H9 (cell line): ENCODE measurements around the gene NRP2. TPM values are rescaled to one million over a fixed set of nuclear protein-coding genes. Genes with fewer than 3 reads are reported as not detected.
A peak's percentile ranks its signal among the peaks of the same experiment; 100 is the strongest.

Experiments
- DNase-seq: peaks from one replicate; pipeline ENCODE4 v3.0.0-alpha.2; 2017
- H2AFZ ChIP-seq: one replicate; pipeline ENCODE4 v1.6.1; 2013; ENCODE audit warnings: mild to moderate bottlenecking, low read length, control low read depth, moderate library complexity
- H2AK5ac ChIP-seq: 2 replicates; pipeline ENCODE4 v1.6.1; 2013; ENCODE audit warnings: low read length, control low read depth, mixed read lengths; ENCODE audit not compliant: insufficient read length
- H2BK120ac ChIP-seq: one replicate; pipeline ENCODE4 v1.6.1; 2013; ENCODE audit warnings: low read depth, mild to moderate bottlenecking, low read length, control low read depth, inconsistent platforms; ENCODE audit not compliant: poor library complexity, severe bottlenecking
- H2BK12ac ChIP-seq: 2 replicates; pipeline ENCODE4 v1.6.1; 2013; ENCODE audit warnings: low read length, control low read depth, mixed read lengths, low read depth; ENCODE audit not compliant: insufficient read length
- H2BK15ac ChIP-seq: 2 replicates; pipeline ENCODE4 v1.6.1; 2013; ENCODE audit warnings: low read depth, low read length, control low read depth
- H2BK20ac ChIP-seq: one replicate; pipeline ENCODE4 v1.6.1; 2013; ENCODE audit warnings: low read depth, mild to moderate bottlenecking, low read length, control low read depth, inconsistent platforms; ENCODE audit not compliant: poor library complexity, severe bottlenecking
- H2BK5ac ChIP-seq: 2 replicates; pipeline ENCODE4 v1.6.1; 2013; ENCODE audit warnings: low read length, control low read depth, mixed read lengths; ENCODE audit not compliant: insufficient read length
- H3K14ac ChIP-seq: 2 replicates; pipeline ENCODE4 v1.6.1; 2013; ENCODE audit warnings: low read length, control low read depth; ENCODE audit not compliant: insufficient read depth
- H3K18ac ChIP-seq: 2 replicates; pipeline ENCODE4 v1.6.1; 2013; ENCODE audit warnings: low read depth, mild to moderate bottlenecking, mixed read lengths, low read length, control low read depth; ENCODE audit not compliant: insufficient read length
- H3K23ac ChIP-seq: 2 replicates; pipeline ENCODE4 v1.6.1; 2013; ENCODE audit warnings: low read length, control low read depth, mixed read lengths, low read depth; ENCODE audit not compliant: insufficient read length
- H3K23me2 ChIP-seq: 2 replicates; pipeline ENCODE4 v1.6.1; 2013; ENCODE audit warnings: low read depth, mild to moderate bottlenecking, mixed read lengths, low read length, control low read depth; ENCODE audit not compliant: insufficient read length, poor library complexity, severe bottlenecking
- H3K27ac ChIP-seq: 2 replicates; pipeline ENCODE4 v1.5.1; 2013; ENCODE audit warnings: low read length, control low read depth, mixed read lengths, low read depth; ENCODE audit not compliant: insufficient read length
- H3K27me3 ChIP-seq: 2 replicates; pipeline ENCODE4 v1.6.1; 2013; ENCODE audit warnings: low read length, control low read depth, inconsistent platforms; ENCODE audit not compliant: insufficient read depth
- H3K4ac ChIP-seq: 2 replicates; pipeline ENCODE4 v1.6.1; 2013; ENCODE audit warnings: low read depth, mild to moderate bottlenecking, control low read depth, inconsistent platforms, low read length, moderate library complexity
- H3K4me1 ChIP-seq: 2 replicates; pipeline ENCODE4 v1.6.1; 2013; ENCODE audit warnings: low read length, control low read depth, inconsistent platforms; ENCODE audit not compliant: insufficient read depth
- H3K4me2 ChIP-seq: 2 replicates; pipeline ENCODE4 v1.6.1; 2013; ENCODE audit warnings: low read length, control low read depth, mixed read lengths; ENCODE audit not compliant: insufficient read length, insufficient read depth
- H3K56ac ChIP-seq: 2 replicates; pipeline ENCODE4 v1.6.1; 2013; ENCODE audit warnings: low read depth, mild to moderate bottlenecking, mixed read lengths, low read length, control low read depth; ENCODE audit not compliant: insufficient read length
- H3K79me1 ChIP-seq: 2 replicates; pipeline ENCODE4 v1.6.1; 2013; ENCODE audit warnings: low read depth, mild to moderate bottlenecking, moderate library complexity, low read length, control low read depth, inconsistent platforms; ENCODE audit not compliant: insufficient read depth, poor library complexity, severe bottlenecking
- H3K79me2 ChIP-seq: 2 replicates; pipeline ENCODE4 v1.6.1; 2013; ENCODE audit warnings: low read length, control low read depth, inconsistent platforms; ENCODE audit not compliant: insufficient read depth
- H3K9ac ChIP-seq: 2 replicates; pipeline ENCODE4 v1.6.1; 2013; ENCODE audit warnings: low read length, control low read depth, mixed read lengths; ENCODE audit not compliant: insufficient read length; ENCODE audit errors: extremely low read depth
- H3K9me3 ChIP-seq: one replicate; pipeline ENCODE4 v1.6.1; 2013; ENCODE audit warnings: low read depth, low read length, inconsistent platforms; ENCODE audit not compliant: control insufficient read depth
- H3T11ph ChIP-seq: one replicate; pipeline ENCODE4 v1.6.1; 2013; ENCODE audit warnings: mild to moderate bottlenecking, low read length, control low read depth, inconsistent platforms
- H4K20me1 ChIP-seq: one replicate; pipeline ENCODE4 v1.6.1; 2013; ENCODE audit not compliant: control insufficient read depth, insufficient read length, insufficient read depth
- H4K5ac ChIP-seq: 2 replicates; pipeline ENCODE4 v1.6.1; 2013; ENCODE audit warnings: low read depth, mild to moderate bottlenecking, mixed read lengths, low read length, control low read depth; ENCODE audit not compliant: insufficient read length
- H4K8ac ChIP-seq: replicated peaks from 2 replicates; pipeline ENCODE4 v1.6.1; 2013; ENCODE audit warnings: low read length, control low read depth, mixed read lengths, low read depth; ENCODE audit not compliant: insufficient read length
- H4K91ac ChIP-seq: 2 replicates; pipeline ENCODE4 v1.6.1; 2013; ENCODE audit warnings: low read depth, mild to moderate bottlenecking, moderate library complexity, mixed read lengths, low read length, control low read depth; ENCODE audit not compliant: insufficient read length
- H3K27ac Mint-ChIP-seq, 3 experiments: 2 replicates in 2 of 3; 3 replicates in 1 of 3; pipeline ENCODE4 v1.8.0; 2020 to 2021; ENCODE audit warnings: mixed read lengths in 3 of 3, mild to moderate bottlenecking in 1 of 3, moderate library complexity in 1 of 3
- H3K27me3 Mint-ChIP-seq: 2 replicates; pipeline ENCODE4 v1.8.0; 2021; ENCODE audit warnings: low read depth, mild to moderate bottlenecking, moderate library complexity, mixed read lengths
- H3K36me3 Mint-ChIP-seq, 3 experiments: 2 replicates in 2 of 3; 3 replicates in 1 of 3; pipeline ENCODE4 v1.8.0; 2020 to 2021; ENCODE audit warnings: low read depth in 3 of 3, mixed read lengths in 3 of 3; ENCODE audit not compliant: insufficient read depth in 1 of 3
- H3K4me1 Mint-ChIP-seq, 2 experiments: 2 replicates each; pipeline ENCODE4 v1.8.0; 2020; ENCODE audit warnings: mixed read lengths in 2 of 2
- H3K4me3 Mint-ChIP-seq, 2 experiments: 2 replicates in 1 of 2; 3 replicates in 1 of 2; pipeline ENCODE4 v1.8.0; 2020 to 2021; ENCODE audit warnings: mild to moderate bottlenecking in 2 of 2, mixed read lengths in 2 of 2, moderate library complexity in 1 of 2
- H3K9me3 Mint-ChIP-seq, 2 experiments: 2 replicates in 1 of 2; 3 replicates in 1 of 2; pipeline ENCODE4 v1.8.0; 2020; ENCODE audit warnings: mild to moderate bottlenecking in 2 of 2, mixed read lengths in 2 of 2, moderate library complexity in 1 of 2
- CTCF ChIP-seq: fragments of 200-600 bp; sonication (generic); conservative IDR thresholded peaks from 3 replicates; pipeline ENCODE4 v1.8.0; 2021; ENCODE audit warnings: antibody characterized with exemption, mild to moderate bottlenecking
- WGBS: extraction: QIAGEN DNeasy Blood & Tissue Kit; methylation state at CpG from one replicate; pipeline ENCODE4 v1.1.7; 2013; ENCODE audit warnings: missing lambda C conversion rate, low lambda C conversion rate, mixed read lengths; ENCODE audit not compliant: insufficient read length; ENCODE audit errors: extremely low coverage; 5-methylcytosine and 5-hydroxymethylcytosine counted together
- total RNA-seq: library from RNA; stranded (reverse); gene quantifications from 2 replicates; pipeline ENCODE4 v1.2.1, GENCODE V29; 2021

Gene NRP2
- total RNA-seq, 1 experiment from 2014 or later, result 19.7 TPM

- no peak overlapping the region for H2AFZ ChIP-seq
- H3K14ac ChIP-seq, result no peak overlapping the region
- no peak overlapping the region for H2BK12ac ChIP-seq
- Mint-ChIP-seq H3K9me3 (no peaks in the 10 kb centered on the region), H3K4me3 (no peak overlapping the region), H3K4me1 (peaks cover 0 to 9% of the 10 kb centered on the region in 2 experiments; a peak in 2 of 4 replicates), H3K27ac (peak overlapping the region in 1 of 3 experiments; percentile 8; a peak in 1 of 7 replicates), H3K36me3 (peaks cover 0 to 6% (median 0%) of the 10 kb centered on the region in 3 experiments; a peak in 3 of 7 replicates), H3K27me3 (no peaks in the 10 kb centered on the region; the same call in 1 of the 2 replicates)
- no peak overlapping the region for H3K4ac ChIP-seq
- no peaks in the 10 kb centered on the region for H3K9me3 ChIP-seq
- H4K20me1 ChIP-seq, result no peaks in the 10 kb centered on the region
- no peak overlapping the region for H3K18ac ChIP-seq
- H3T11ph ChIP-seq, result no peak overlapping the region
- H3K27me3 ChIP-seq, result no peaks in the 10 kb centered on the region
- no peak overlapping the region for H4K91ac ChIP-seq
- no peaks in the 10 kb centered on the region for H3K23me2 ChIP-seq
- no peak overlapping the region for H2BK15ac ChIP-seq
- no peak overlapping the region for H2AK5ac ChIP-seq
- H3K4me2 ChIP-seq, result no peak overlapping the region
- no peak overlapping the region for H2BK20ac ChIP-seq
- H3K79me1 ChIP-seq, result no peaks in the 10 kb centered on the region
- no peak overlapping the region for H3K9ac ChIP-seq
- no CpG with 5 or more reads among the region's 4 CpGs for WGBS
- H2BK5ac ChIP-seq, result no peak overlapping the region
- no peaks in the 10 kb centered on the region for H3K4me1 ChIP-seq
- H3K56ac ChIP-seq, result no peak overlapping the region
- H3K79me2 ChIP-seq, result no peaks in the 10 kb centered on the region
- no peak overlapping the region for H4K8ac ChIP-seq
- no peak overlapping the region for H3K23ac ChIP-seq
- no peak for TF ChIP-seq CTCF
- H4K5ac ChIP-seq, result no peak overlapping the region
- DNase-seq, result no peak
- H3K27ac ChIP-seq, result no peak overlapping the region
- no peak overlapping the region for H2BK120ac ChIP-seq
Measured at GRCh38 chr2:205786976-205787375, 104.7 kb downstream of the NRP2 start.
